Adrenal gland (tissue), 12 donors: ENCODE data around the gene MAD1L1. TPM values are rescaled to one million over a fixed set of nuclear protein-coding genes. Genes with fewer than 3 reads are reported as not detected.

ENCODE experiments used
- DNase-seq, 7 donors: peaks; one replicate each; pipeline ENCODE4 v3.0.0-alpha.2; 2019 to 2020
- H3K27ac ChIP-seq, 5 donors: fragments of 200-600 bp; sonication (generic) in 4 of 5; 1 replicate in 3 of 5; 2 replicates in 2 of 5; pipeline versions ENCODE4 v1.5.1 to v1.8.0; 2016 to 2020; ENCODE audit warnings: mild to moderate bottlenecking in 1 of 5
- H3K27me3 ChIP-seq: fragments of 200-600 bp; 2 replicates; pipeline ENCODE4 v1.8.0; 2021
- H3K36me3 ChIP-seq, 2 donors: fragments of 200-600 bp; replicated peaks in 1 of 2; 1 replicate in 1 of 2; 2 replicates in 1 of 2; pipeline versions ENCODE4 v1.5.1 to v1.8.0; 2018 to 2022
- H3K4me1 ChIP-seq, 2 donors: fragments of 200-600 bp; replicated peaks in 1 of 2; 1 replicate in 1 of 2; 2 replicates in 1 of 2; pipeline versions ENCODE4 v1.5.1 to v1.8.0; 2018 to 2021
- H3K4me3 ChIP-seq, 4 donors: fragments of 200-600 bp; sonication (generic) in 3 of 4; one replicate each; pipeline ENCODE4 v1.5.1; 2016 to 2018
- H3K9me3 ChIP-seq, 3 donors: fragments of 200-600 bp; sonication (generic) in 1 of 3; replicated peaks in 1 of 3; 1 replicate in 2 of 3; 2 replicates in 1 of 3; pipeline versions ENCODE4 v1.5.1 to v1.8.0; 2016 to 2021
- CTCF ChIP-seq, 6 experiments: fragments of 450-650 bp in 4 of 6; fragments of 200-600 bp in 2 of 6; sonication (generic) in 1 of 6; IDR thresholded peaks; 1 replicate in 5 of 6; 2 replicates in 1 of 6; pipeline versions ENCODE4 v1.5.1 to v1.8.0; 2016 to 2021; ENCODE audit warnings: antibody characterized with exemption in 6 of 6, mild to moderate bottlenecking in 2 of 6, moderate library complexity in 1 of 6
- POLR2A ChIP-seq, 2 donors: fragments of 450-650 bp; IDR thresholded peaks; one replicate each; pipeline ENCODE4 v1.6.1; 2017; ENCODE audit warnings: antibody characterized with exemption in 2 of 2, mild to moderate bottlenecking in 2 of 2, moderate library complexity in 1 of 2
- WGBS, 4 donors: extraction: QIAGEN DNeasy Blood & Tissue Kit in 2 of 4; methylation state at CpG; one replicate each; pipeline versions ENCODE4 v1.1.5 to v1.1.7; 2013 to 2017; 5-methylcytosine and 5-hydroxymethylcytosine counted together
- intact Hi-C, 2 donors: fragments of 100-400 bp; cut with DNase I; formaldehyde crosslinking; loops; one replicate each; pipeline versions ENCODE4 v1.14.1 to v1.15.0; 2022 to 2023
- polyA plus RNA-seq, 3 donors: library from polyadenylated mRNA; stranded (reverse); fragments of 200-250 nt in 2 of 3; fragments of 350-450 nt in 1 of 3; fragmentation: Illumina TruSeq in 1 of 3; extraction: RNeasy Lipid Tissue Mini Kit (QIAGEN cat#74804) in 1 of 3; gene quantifications; one replicate each; pipeline ENCODE4 v1.2.3, GENCODE V29; 2013 to 2014
- total RNA-seq, 9 donors: library from RNA; depleted of rRNA in 4 of 9; stranded (reverse); fragments of >200 nt in 4 of 9; fragments of 120-200 nt in 1 of 9; fragmentation: NEBNext Ultra II Directional in 1 of 9; extraction: Animal tissue kit (Norgen Biotek cat#: 25700) in 1 of 9; gene quantifications; one replicate each; pipeline versions ENCODE4 v1.1.0 to v1.2.4, GENCODE V29; 2013 to 2023
- donor health status: healthy with polysubstance abuse.
- donor health status: Bipolar disorder and iron deficiency.
- donor health status: DM: yes; HTN: yes; CAD: no.
- donor health status: DM: no; HTN: no; CAD: no.
- donor health status: DM: no; HTN: no; CAD: no.
- donor health status: DM: yes; HTN: yes; CAD: no.

MAD1L1 gene
- total and polyA plus RNA-seq, 12 donors = 6.7 to 87.7 (median 28.9) TPM

- intact Hi-C loops = no loop called here
- Histone ChIP-seq H3K9me3 (no peaks in the 10 kb centered on the region), H3K27ac (peak overlapping the region in 1 of 5 donors; percentile 13), H3K4me1 (peaks cover 0 to under 1% of the 10 kb centered on the region in 2 donors), H3K36me3 (no peaks in the 10 kb centered on the region), H3K27me3 (no peaks in the 10 kb centered on the region), H3K4me3 (no peak overlapping the region)
- TF ChIP-seq CTCF (IDR thresholded peaks at IDR 0.05) (no peak), POLR2A (IDR thresholded peaks at IDR 0.05) (no peak)
- WGBS, 4 donors = 65 to 78% (median 74%) methylated on average over 34 of the region's 34 CpGs
- DNase-seq = no peak
Measured at GRCh38 chr7:2110610-2111396, 121.9 kb downstream of the MAD1L1 start.

GRCh38 chr7:2109936-2110609 is 122.7 kb downstream of the MAD1L1 start:
- TF ChIP-seq POLR2A (IDR thresholded peaks at IDR 0.05) (no peak), CTCF (IDR thresholded peaks at IDR 0.05) (no peak)
- DNase-seq = peak in 6 of 7 donors; percentile 42 to 71 (median 56)
- no peaks in the 10 kb centered on the region for H3K4me1 ChIP-seq
- no peak overlapping the region for H3K4me3 ChIP-seq
- no peaks in the 10 kb centered on the region for H3K9me3 ChIP-seq
- H3K36me3 ChIP-seq = no peaks in the 10 kb centered on the region
- WGBS, 4 donors = 75 to 84% (median 80%) methylated on average over 28 of the region's 28 CpGs
- intact Hi-C loops = no loop called here
- no peaks in the 10 kb centered on the region for H3K27me3 ChIP-seq
- peak overlapping the region in 1 of 5 donors; percentile 3 for H3K27ac ChIP-seq

GRCh38 chr7:2109251-2109872 is 123.4 kb downstream of the MAD1L1 start:
- TF ChIP-seq CTCF (IDR thresholded peaks at IDR 0.05) (no peak), POLR2A (IDR thresholded peaks at IDR 0.05) (no peak)
- no peak for DNase-seq
- Histone ChIP-seq H3K27me3 (no peaks in the 10 kb centered on the region), H3K9me3 (no peaks in the 10 kb centered on the region), H3K4me1 (no peaks in the 10 kb centered on the region), H3K27ac (no peak overlapping the region), H3K36me3 (no peaks in the 10 kb centered on the region), H3K4me3 (no peak overlapping the region)
- intact Hi-C loops = no loop called here
- WGBS, 4 donors = 87 to 91% (median 87%) methylated on average over 16 to 20 of the region's 20 CpGs

- TF ChIP-seq CTCF (IDR thresholded peaks at IDR 0.05) (no peak), POLR2A (IDR thresholded peaks at IDR 0.05) (no peak)
- Histone ChIP-seq H3K36me3 (no peaks in the 10 kb centered on the region), H3K4me1 (peaks cover 0 to 6% of the 10 kb centered on the region in 2 donors), H3K9me3 (no peaks in the 10 kb centered on the region), H3K27ac (no peak overlapping the region), H3K4me3 (no peak overlapping the region), H3K27me3 (no peaks in the 10 kb centered on the region)
- no peak for DNase-seq
- intact Hi-C loops = no loop called here
- WGBS, 4 donors = 85 to 95% (median 92%) methylated on average over 17 to 24 of the region's 24 CpGs
Measured at GRCh38 chr7:2108501-2109250, 124.1 kb downstream of the MAD1L1 start.
